ENCODE results near the gene PDHX.

The PDHX gene

GRCh38 chr11:34996958-34997357 lies 80.5 kb downstream of the PDHX start:
- TF ChIP-seq CTCF (IDR thresholded peaks at IDR 0.05; ENCODE audit: control insufficient read depth, insufficient read depth, low read depth, low read length, missing control alignments) = no peak
- DNase-seq (ENCODE audit: low read depth) = no peak
- H3K4me3 ChIP-seq (ENCODE audit: control insufficient read depth, low read depth, low read length) = no peak overlapping the region

GRCh38 chr11:34997952-34998528 lies 81.6 kb downstream of the PDHX start:
- TF ChIP-seq CTCF (IDR thresholded peaks at IDR 0.05; ENCODE audit: control insufficient read depth, insufficient read depth, low read depth, low read length, missing control alignments) = no peak
- DNase-seq (ENCODE audit: low read depth) = no peak
- H3K4me3 ChIP-seq (ENCODE audit: control insufficient read depth, low read depth, low read length) = no peak overlapping the region

GRCh38 chr11:34999453-34999852 lies 83.0 kb downstream of the PDHX start:
- DNase-seq (ENCODE audit: low read depth) = no peak
- no peak overlapping the region for H3K4me3 ChIP-seq (ENCODE audit: control insufficient read depth, low read depth, low read length)

GRCh38 chr11:35003186-35003585 lies 86.8 kb downstream of the PDHX start:
- DNase-seq (ENCODE audit: low read depth) = no peak
- no peak overlapping the region for H3K4me3 ChIP-seq (ENCODE audit: control insufficient read depth, low read depth, low read length)
- TF ChIP-seq CTCF (IDR thresholded peaks at IDR 0.05; ENCODE audit: control insufficient read depth, insufficient read depth, low read depth, low read length, missing control alignments) = no peak

More at GRCh38 chr11:34999453-34999852, 83.0 kb downstream of the PDHX start:
- TF ChIP-seq CTCF (IDR thresholded peaks at IDR 0.05; ENCODE audit: control insufficient read depth, insufficient read depth, low read depth, low read length, missing control alignments) = no peak

- DNase-seq (ENCODE audit: low read depth) = no peak
- no peak overlapping the region for H3K4me3 ChIP-seq (ENCODE audit: control insufficient read depth, low read depth, low read length)
- no peak for TF ChIP-seq CTCF (IDR thresholded peaks at IDR 0.05; ENCODE audit: control insufficient read depth, insufficient read depth, low read depth, low read length, missing control alignments)
These were observed 87.2 kb downstream of the PDHX start for GRCh38 chr11:35003658-35004057.

- no peak for TF ChIP-seq CTCF (IDR thresholded peaks at IDR 0.05; ENCODE audit: control insufficient read depth, insufficient read depth, low read depth, low read length, missing control alignments)
- DNase-seq (ENCODE audit: low read depth) = no peak
- no peak overlapping the region for H3K4me3 ChIP-seq (ENCODE audit: control insufficient read depth, low read depth, low read length)
These were observed 88.8 kb downstream of the PDHX start for GRCh38 chr11:35005141-35005780.

Data from AG09309 (cell line).